Measurements from ENCODE around the gene SLC46A3.

GRCh38 chr13:28704919-28705318 is 13.9 kb downstream of the SLC46A3 start:
- TF ChIP-seq SMC3 (IDR thresholded peaks at IDR 0.05): no peak
- TF ChIP-seq ESRRA (IDR thresholded peaks at IDR 0.05; ENCODE audit: borderline replicate concordance, low read length): no peak
- TF ChIP-seq CTCF (IDR thresholded peaks at IDR 0.05): no peak
- no peak for TF ChIP-seq POLR2A (IDR thresholded peaks at IDR 0.05; ENCODE audit: low read length)
- TF ChIP-seq, protein P1, sequence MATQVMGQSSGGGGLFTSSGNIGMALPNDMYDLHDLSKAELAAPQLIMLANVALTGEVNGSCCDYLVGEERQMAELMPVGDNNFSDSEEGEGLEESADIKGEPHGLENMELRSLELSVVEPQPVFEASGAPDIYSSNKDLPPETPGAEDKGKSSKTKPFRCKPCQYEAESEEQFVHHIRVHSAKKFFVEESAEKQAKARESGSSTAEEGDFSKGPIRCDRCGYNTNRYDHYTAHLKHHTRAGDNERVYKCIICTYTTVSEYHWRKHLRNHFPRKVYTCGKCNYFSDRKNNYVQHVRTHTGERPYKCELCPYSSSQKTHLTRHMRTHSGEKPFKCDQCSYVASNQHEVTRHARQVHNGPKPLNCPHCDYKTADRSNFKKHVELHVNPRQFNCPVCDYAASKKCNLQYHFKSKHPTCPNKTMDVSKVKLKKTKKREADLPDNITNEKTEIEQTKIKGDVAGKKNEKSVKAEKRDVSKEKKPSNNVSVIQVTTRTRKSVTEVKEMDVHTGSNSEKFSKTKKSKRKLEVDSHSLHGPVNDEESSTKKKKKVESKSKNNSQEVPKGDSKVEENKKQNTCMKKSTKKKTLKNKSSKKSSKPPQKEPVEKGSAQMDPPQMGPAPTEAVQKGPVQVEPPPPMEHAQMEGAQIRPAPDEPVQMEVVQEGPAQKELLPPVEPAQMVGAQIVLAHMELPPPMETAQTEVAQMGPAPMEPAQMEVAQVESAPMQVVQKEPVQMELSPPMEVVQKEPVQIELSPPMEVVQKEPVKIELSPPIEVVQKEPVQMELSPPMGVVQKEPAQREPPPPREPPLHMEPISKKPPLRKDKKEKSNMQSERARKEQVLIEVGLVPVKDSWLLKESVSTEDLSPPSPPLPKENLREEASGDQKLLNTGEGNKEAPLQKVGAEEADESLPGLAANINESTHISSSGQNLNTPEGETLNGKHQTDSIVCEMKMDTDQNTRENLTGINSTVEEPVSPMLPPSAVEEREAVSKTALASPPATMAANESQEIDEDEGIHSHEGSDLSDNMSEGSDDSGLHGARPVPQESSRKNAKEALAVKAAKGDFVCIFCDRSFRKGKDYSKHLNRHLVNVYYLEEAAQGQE (IDR thresholded peaks at IDR 0.05): no peak
- TF ChIP-seq JUNB (IDR thresholded peaks at IDR 0.05): no peak
- no peak for TF ChIP-seq CBX8 (IDR thresholded peaks at IDR 0.05)
- TF ChIP-seq, protein P2, sequence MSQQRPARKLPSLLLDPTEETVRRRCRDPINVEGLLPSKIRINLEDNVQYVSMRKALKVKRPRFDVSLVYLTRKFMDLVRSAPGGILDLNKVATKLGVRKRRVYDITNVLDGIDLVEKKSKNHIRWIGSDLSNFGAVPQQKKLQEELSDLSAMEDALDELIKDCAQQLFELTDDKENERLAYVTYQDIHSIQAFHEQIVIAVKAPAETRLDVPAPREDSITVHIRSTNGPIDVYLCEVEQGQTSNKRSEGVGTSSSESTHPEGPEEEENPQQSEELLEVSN (IDR thresholded peaks at IDR 0.05; ENCODE audit: borderline replicate concordance, low read depth): no peak
- TF ChIP-seq MAZ (IDR thresholded peaks at IDR 0.05; ENCODE audit: borderline replicate concordance, low read depth, low read length): no peak
